KMS-11 (cell line): ENCODE data around the gene TMEM106A.
A peak's percentile ranks its signal among the peaks of the same experiment; 100 is the strongest.

Experiments used
- H2AFZ ChIP-seq: fragments of 200-600 bp; sonication (generic); 2 replicates; pipeline ENCODE4 v1.6.1; 2016; ENCODE audit warnings: antibody characterized with exemption, mixed run types, low read depth
- H3K27ac ChIP-seq: fragments of 200-600 bp; sonication (generic); 2 replicates; pipeline ENCODE4 v1.6.1; 2016; ENCODE audit warnings: mild to moderate bottlenecking, mixed run types
- H3K27me3 ChIP-seq: fragments of 200-600 bp; sonication (generic); 2 replicates; pipeline ENCODE4 v1.6.1; 2017; ENCODE audit warnings: mild to moderate bottlenecking, low read depth, mixed run types, moderate library complexity; ENCODE audit not compliant: insufficient read depth
- H3K36me3 ChIP-seq: fragments of 200-600 bp; sonication (generic); 2 replicates; pipeline ENCODE4 v1.6.1; 2017; ENCODE audit warnings: mild to moderate bottlenecking, mixed run types; ENCODE audit not compliant: insufficient read depth
- H3K4me1 ChIP-seq: fragments of 200-600 bp; sonication (generic); 2 replicates; pipeline ENCODE4 v1.6.1; 2016; ENCODE audit warnings: mild to moderate bottlenecking, low read depth, mixed run types; ENCODE audit not compliant: poor library complexity, severe bottlenecking
- H3K4me2 ChIP-seq: fragments of 200-600 bp; sonication (generic); 2 replicates; pipeline ENCODE4 v1.7.0; 2016; ENCODE audit warnings: mild to moderate bottlenecking, mixed run types
- H3K4me3 ChIP-seq: fragments of 200-600 bp; sonication (generic); IDR thresholded peaks from 2 replicates; pipeline ENCODE4 v1.6.1; 2017; ENCODE audit warnings: low read depth, low read length, mixed read lengths; ENCODE audit not compliant: insufficient read depth
- H3K79me2 ChIP-seq: fragments of 200-600 bp; sonication (generic); 2 replicates; pipeline ENCODE4 v1.6.1; 2016; ENCODE audit warnings: low read depth, mixed run types; ENCODE audit not compliant: insufficient read depth
- H3K9ac ChIP-seq: fragments of 200-600 bp; sonication (generic); 2 replicates; pipeline ENCODE4 v1.6.1; 2016; ENCODE audit warnings: mild to moderate bottlenecking, mixed run types
- H4K20me1 ChIP-seq: fragments of 200-600 bp; sonication (generic); 2 replicates; pipeline ENCODE4 v1.6.1; 2016; ENCODE audit warnings: mild to moderate bottlenecking, mixed run types; ENCODE audit not compliant: insufficient read depth
- TF ChIP-seq, protein P1 (sequence below): fragments of 200-600 bp; sonication (generic); conservative IDR thresholded peaks from 2 replicates; pipeline ENCODE4 v1.6.1; 2017; ENCODE audit warnings: low read depth, mild to moderate bottlenecking, antibody characterized with exemption, low read length, moderate library complexity, mixed read lengths

The TMEM106A gene

DNA sequence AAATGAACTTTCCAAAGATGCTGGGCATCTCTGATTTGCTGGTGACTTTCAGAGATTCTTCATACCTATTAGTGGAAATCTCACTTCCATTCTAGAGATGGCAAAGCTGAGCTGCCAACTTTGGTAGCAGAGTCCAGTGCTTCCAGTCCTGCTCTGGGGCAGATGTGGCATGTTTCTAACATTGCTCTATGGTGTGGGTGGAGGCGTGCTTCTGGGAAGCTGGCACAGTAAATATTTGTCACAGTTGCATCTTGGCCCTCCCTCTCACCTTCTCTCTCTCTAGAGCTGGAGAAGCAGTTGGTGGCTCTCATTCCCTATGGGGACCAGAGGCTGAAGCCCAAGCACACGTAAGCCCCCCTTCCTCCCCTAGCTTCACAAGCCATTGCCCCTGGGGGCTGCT, 1.9 kb downstream of the TMEM106A start:
- Histone ChIP-seq H2AFZ (no peak overlapping the region), H3K4me2 (peak overlapping the region; percentile 70; the same call in 1 of the 2 replicates), H3K27me3 (no peaks in the 10 kb centered on the region), H3K36me3 (no peaks in the 10 kb centered on the region), H3K27ac (no peak overlapping the region), H3K9ac (no peak overlapping the region), H3K4me3 (no peak overlapping the region), H3K79me2 (no peaks in the 10 kb centered on the region), H4K20me1 (no peaks in the 10 kb centered on the region), H3K4me1 (peaks cover 26% of the 10 kb centered on the region)
- TF ChIP-seq, protein P1, sequence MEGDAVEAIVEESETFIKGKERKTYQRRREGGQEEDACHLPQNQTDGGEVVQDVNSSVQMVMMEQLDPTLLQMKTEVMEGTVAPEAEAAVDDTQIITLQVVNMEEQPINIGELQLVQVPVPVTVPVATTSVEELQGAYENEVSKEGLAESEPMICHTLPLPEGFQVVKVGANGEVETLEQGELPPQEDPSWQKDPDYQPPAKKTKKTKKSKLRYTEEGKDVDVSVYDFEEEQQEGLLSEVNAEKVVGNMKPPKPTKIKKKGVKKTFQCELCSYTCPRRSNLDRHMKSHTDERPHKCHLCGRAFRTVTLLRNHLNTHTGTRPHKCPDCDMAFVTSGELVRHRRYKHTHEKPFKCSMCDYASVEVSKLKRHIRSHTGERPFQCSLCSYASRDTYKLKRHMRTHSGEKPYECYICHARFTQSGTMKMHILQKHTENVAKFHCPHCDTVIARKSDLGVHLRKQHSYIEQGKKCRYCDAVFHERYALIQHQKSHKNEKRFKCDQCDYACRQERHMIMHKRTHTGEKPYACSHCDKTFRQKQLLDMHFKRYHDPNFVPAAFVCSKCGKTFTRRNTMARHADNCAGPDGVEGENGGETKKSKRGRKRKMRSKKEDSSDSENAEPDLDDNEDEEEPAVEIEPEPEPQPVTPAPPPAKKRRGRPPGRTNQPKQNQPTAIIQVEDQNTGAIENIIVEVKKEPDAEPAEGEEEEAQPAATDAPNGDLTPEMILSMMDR = no peak

GRCh38 chr17:43215341-43215740, 3.7 kb downstream of the TMEM106A start:
- H3K27ac ChIP-seq = no peak overlapping the region

DNA sequence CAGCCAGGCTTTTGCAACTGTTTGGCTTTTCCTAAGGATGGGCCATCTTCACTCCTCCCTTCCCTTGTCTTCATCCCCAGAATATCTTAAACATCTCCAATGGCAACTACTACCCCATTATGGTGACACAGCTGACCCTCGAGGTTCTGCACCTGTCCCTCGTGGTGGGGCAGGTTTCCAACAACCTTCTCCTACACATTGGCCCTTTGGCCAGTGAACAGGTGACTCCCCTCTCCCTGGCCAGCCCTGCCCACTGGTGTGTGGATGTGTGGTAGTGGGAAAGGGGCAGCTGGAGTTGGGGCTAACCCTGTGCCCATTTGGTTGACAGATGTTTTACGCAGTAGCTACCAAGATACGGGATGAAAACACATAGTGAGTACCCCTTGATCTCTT, 4.7 kb downstream of the TMEM106A start:
- H3K4me1 ChIP-seq = peaks cover 18% of the 10 kb centered on the region
- H3K9ac ChIP-seq = no peak overlapping the region
- no peaks in the 10 kb centered on the region for H3K79me2 ChIP-seq
- no peaks in the 10 kb centered on the region for H4K20me1 ChIP-seq
- no peak overlapping the region for H3K4me2 ChIP-seq
- H3K27ac ChIP-seq = no peak overlapping the region
- TF ChIP-seq, protein P1 = no peak
- H3K27me3 ChIP-seq = no peaks in the 10 kb centered on the region
- no peak overlapping the region for H3K4me3 ChIP-seq
- no peaks in the 10 kb centered on the region for H3K36me3 ChIP-seq
- no peak overlapping the region for H2AFZ ChIP-seq

More at GRCh38 chr17:43215341-43215740, 3.7 kb downstream of the TMEM106A start:
- no peak overlapping the region for H3K4me2 ChIP-seq
- no peak overlapping the region for H3K4me3 ChIP-seq
- TF ChIP-seq, protein P1 = no peak
- peaks cover 24% of the 10 kb centered on the region for H3K4me1 ChIP-seq
- no peak overlapping the region for H2AFZ ChIP-seq
- H3K79me2 ChIP-seq = no peaks in the 10 kb centered on the region
- no peaks in the 10 kb centered on the region for H3K36me3 ChIP-seq
- H3K27me3 ChIP-seq = no peaks in the 10 kb centered on the region
- no peaks in the 10 kb centered on the region for H4K20me1 ChIP-seq
- no peak overlapping the region for H3K9ac ChIP-seq

- Histone ChIP-seq H3K4me1 (peaks cover 18% of the 10 kb centered on the region), H2AFZ (no peak overlapping the region), H3K4me2 (no peak overlapping the region), H4K20me1 (no peaks in the 10 kb centered on the region), H3K36me3 (no peaks in the 10 kb centered on the region), H3K9ac (no peak overlapping the region), H3K79me2 (no peaks in the 10 kb centered on the region), H3K4me3 (no peak overlapping the region), H3K27me3 (no peaks in the 10 kb centered on the region), H3K27ac (no peak overlapping the region)
- TF ChIP-seq, protein P1 = no peak
Measured at GRCh38 chr17:43216762-43217613, 5.3 kb downstream of the TMEM106A start.
